ENCODE results near the gene TRMT61A. TPM values are rescaled to one million over a fixed set of nuclear protein-coding genes. Genes with fewer than 3 reads are reported as not detected.

TRMT61A gene
- total RNA-seq, 1 donor from 2014 or later, result 9.0 TPM

GRCh38 chr14:103533137-103533998, 4.4 kb downstream of the TRMT61A start:
- no peak overlapping the region for H3K4me3 ChIP-seq (ENCODE audit: low read depth, low read length)
- TF ChIP-seq, protein P1, sequence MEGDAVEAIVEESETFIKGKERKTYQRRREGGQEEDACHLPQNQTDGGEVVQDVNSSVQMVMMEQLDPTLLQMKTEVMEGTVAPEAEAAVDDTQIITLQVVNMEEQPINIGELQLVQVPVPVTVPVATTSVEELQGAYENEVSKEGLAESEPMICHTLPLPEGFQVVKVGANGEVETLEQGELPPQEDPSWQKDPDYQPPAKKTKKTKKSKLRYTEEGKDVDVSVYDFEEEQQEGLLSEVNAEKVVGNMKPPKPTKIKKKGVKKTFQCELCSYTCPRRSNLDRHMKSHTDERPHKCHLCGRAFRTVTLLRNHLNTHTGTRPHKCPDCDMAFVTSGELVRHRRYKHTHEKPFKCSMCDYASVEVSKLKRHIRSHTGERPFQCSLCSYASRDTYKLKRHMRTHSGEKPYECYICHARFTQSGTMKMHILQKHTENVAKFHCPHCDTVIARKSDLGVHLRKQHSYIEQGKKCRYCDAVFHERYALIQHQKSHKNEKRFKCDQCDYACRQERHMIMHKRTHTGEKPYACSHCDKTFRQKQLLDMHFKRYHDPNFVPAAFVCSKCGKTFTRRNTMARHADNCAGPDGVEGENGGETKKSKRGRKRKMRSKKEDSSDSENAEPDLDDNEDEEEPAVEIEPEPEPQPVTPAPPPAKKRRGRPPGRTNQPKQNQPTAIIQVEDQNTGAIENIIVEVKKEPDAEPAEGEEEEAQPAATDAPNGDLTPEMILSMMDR (conservative IDR thresholded peaks at IDR 0.05; ENCODE audit: low read depth, low read length), result no peak
- DNase-seq (ENCODE audit: low read depth), result no peak

- H3K4me3 ChIP-seq (ENCODE audit: low read depth, low read length), result no peak overlapping the region
- DNase-seq (ENCODE audit: low read depth), result no peak
- TF ChIP-seq, protein P1 (conservative IDR thresholded peaks at IDR 0.05; ENCODE audit: low read depth, low read length), result no peak
These were observed 5.1 kb downstream of the TRMT61A start for GRCh38 chr14:103533999-103534575.

DNA sequence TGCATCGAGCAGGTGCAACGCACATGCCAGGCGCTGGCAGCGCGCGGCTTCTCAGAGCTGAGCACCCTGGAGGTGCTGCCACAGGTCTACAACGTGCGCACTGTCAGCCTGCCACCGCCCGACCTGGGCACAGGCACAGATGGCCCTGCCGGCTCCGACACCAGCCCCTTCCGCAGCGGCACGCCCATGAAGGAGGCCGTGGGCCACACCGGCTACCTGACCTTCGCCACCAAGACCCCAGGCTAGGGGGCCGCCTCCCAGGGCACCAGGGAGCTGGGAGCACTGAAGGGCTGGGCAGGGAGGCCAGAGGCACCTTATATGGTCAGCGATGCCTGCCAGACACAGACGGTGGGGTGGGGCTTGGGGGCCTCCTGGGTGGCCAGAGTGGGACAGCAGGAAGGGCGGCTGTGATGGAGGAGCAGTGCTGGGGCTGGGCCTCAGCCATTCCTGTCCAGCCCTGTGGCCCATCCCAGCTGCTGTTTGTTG, 5.6 kb downstream of the TRMT61A start:
- no peak for DNase-seq (ENCODE audit: low read depth)
- TF ChIP-seq, protein P1 (conservative IDR thresholded peaks at IDR 0.05; ENCODE audit: low read depth, low read length), result no peak
- H3K4me3 ChIP-seq (ENCODE audit: low read depth, low read length), result no peak overlapping the region

GRCh38 chr14:103535081-103535890, 6.3 kb downstream of the TRMT61A start:
- no peak overlapping the region for H3K4me3 ChIP-seq (ENCODE audit: low read depth, low read length)
- TF ChIP-seq, protein P1 (conservative IDR thresholded peaks at IDR 0.05; ENCODE audit: low read depth, low read length), result no peak
- no peak for DNase-seq (ENCODE audit: low read depth)

- H3K4me3 ChIP-seq (ENCODE audit: low read depth, low read length), result no peak overlapping the region
- TF ChIP-seq, protein P1 (conservative IDR thresholded peaks at IDR 0.05; ENCODE audit: low read depth, low read length), result no peak
- DNase-seq (ENCODE audit: low read depth), result no peak
These were observed 7.0 kb downstream of the TRMT61A start for GRCh38 chr14:103535891-103536565.

GRCh38 chr14:103536693-103537092, 7.7 kb downstream of the TRMT61A start:
- DNase-seq (ENCODE audit: low read depth), result no peak
- no peak overlapping the region for H3K4me3 ChIP-seq (ENCODE audit: low read depth, low read length)
- TF ChIP-seq, protein P1 (conservative IDR thresholded peaks at IDR 0.05; ENCODE audit: low read depth, low read length), result no peak

All from epithelial cell of proximal tubule (primary cell).